GM23338 (cell line): ENCODE measurements around the gene ZNF256.

ENCODE experiments used
- EZH2 ChIP-seq: fragments of 200-600 bp; sonication (generic); IDR thresholded peaks from one replicate; pipeline ENCODE4 v1.8.0; 2017; ENCODE audit warnings: antibody characterized with exemption, mild to moderate bottlenecking, low read depth; ENCODE audit not compliant: unreplicated experiment
- POLR2AphosphoS5 ChIP-seq: IDR thresholded peaks from 2 replicates; pipeline ENCODE4 v1.6.1; 2016; ENCODE audit warnings: antibody characterized with exemption, low read depth
- TF ChIP-seq, protein P1 (sequence below), 2 experiments: fragments of 200-600 bp in 1 of 2; sonication (generic) in 1 of 2; conservative IDR thresholded peaks; 2 replicates each; pipeline versions ENCODE4 v1.5.1 to v1.6.1; 2016 to 2017; ENCODE audit warnings: antibody characterized with exemption in 2 of 2, low read depth in 2 of 2, mild to moderate bottlenecking in 2 of 2, moderate library complexity in 1 of 2

DNA sequence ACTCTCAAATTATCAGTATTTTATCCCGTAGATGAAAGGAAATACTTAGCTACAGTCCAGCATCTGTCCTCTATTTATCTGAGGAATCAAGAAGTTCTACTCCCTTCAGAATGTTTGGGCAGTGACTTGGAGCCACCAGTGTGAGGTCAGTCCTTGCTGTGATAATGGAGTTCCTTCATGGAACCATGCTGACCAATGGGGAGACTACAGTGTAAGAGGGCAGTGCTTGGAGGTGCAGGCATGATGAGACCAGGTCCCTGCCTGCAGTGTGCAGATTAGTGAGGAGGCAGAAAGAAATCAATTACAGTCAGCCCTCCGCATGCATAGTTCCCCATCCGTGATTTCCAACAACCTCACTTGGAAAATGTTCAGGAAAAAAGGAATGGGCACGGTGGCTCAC, 26.9 kb upstream of the ZNF256 start, which contains the start of gene C19orf18:
- TF ChIP-seq, protein P1, sequence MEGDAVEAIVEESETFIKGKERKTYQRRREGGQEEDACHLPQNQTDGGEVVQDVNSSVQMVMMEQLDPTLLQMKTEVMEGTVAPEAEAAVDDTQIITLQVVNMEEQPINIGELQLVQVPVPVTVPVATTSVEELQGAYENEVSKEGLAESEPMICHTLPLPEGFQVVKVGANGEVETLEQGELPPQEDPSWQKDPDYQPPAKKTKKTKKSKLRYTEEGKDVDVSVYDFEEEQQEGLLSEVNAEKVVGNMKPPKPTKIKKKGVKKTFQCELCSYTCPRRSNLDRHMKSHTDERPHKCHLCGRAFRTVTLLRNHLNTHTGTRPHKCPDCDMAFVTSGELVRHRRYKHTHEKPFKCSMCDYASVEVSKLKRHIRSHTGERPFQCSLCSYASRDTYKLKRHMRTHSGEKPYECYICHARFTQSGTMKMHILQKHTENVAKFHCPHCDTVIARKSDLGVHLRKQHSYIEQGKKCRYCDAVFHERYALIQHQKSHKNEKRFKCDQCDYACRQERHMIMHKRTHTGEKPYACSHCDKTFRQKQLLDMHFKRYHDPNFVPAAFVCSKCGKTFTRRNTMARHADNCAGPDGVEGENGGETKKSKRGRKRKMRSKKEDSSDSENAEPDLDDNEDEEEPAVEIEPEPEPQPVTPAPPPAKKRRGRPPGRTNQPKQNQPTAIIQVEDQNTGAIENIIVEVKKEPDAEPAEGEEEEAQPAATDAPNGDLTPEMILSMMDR (conservative IDR thresholded peaks at IDR 0.05; ENCODE audit: low read depth in 2 of 2), result no peak
- TF ChIP-seq POLR2AphosphoS5, result no peak
- TF ChIP-seq EZH2, result no peak
